Pancreas (tissue), 10 donors: ENCODE measurements around the gene PPIL1. TPM values are rescaled to one million over a fixed set of nuclear protein-coding genes. Genes with fewer than 3 reads are reported as not detected.

Experiments
- ATAC-seq, 4 donors: fragments of 200-7000 bp; cut with Tn5 transposase; one replicate each; pipeline versions ENCODE4 v1.8.0 to v1.9.1; 2020; ENCODE audit warnings: mild to moderate bottlenecking in 4 of 4, moderate library complexity in 4 of 4
- DNase-seq, 6 donors: peaks; one replicate each; pipeline ENCODE4 v3.0.0-alpha.2; 2020
- FAIRE-seq: peaks from 2 replicates; lab custom pipeline; 2012; peaks lifted over from hg19 to GRCh38; lab: Jason Lieb, UNC
- H3K27ac ChIP-seq, 4 donors: fragments of 200-600 bp; sonication (generic); 1 replicate in 3 of 4; 2 replicates in 1 of 4; pipeline versions ENCODE4 v1.5.0 to v1.8.0; 2020
- H3K27me3 ChIP-seq, 4 donors: fragments of 200-600 bp; one replicate each; pipeline ENCODE4 v1.8.0; 2021
- H3K36me3 ChIP-seq, 3 donors: fragments of 200-600 bp; sonication (generic) in 1 of 3; one replicate each; pipeline versions ENCODE4 v1.5.0 to v1.8.0; 2020 to 2021
- H3K4me1 ChIP-seq, 3 donors: fragments of 200-600 bp; one replicate each; pipeline ENCODE4 v1.8.0; 2021
- H3K4me3 ChIP-seq, 4 donors: fragments of 200-600 bp; sonication (generic) in 2 of 4; one replicate each; pipeline versions ENCODE4 v1.5.0 to v1.8.0; 2020 to 2021
- H3K9me3 ChIP-seq, 4 donors: fragments of 200-600 bp; one replicate each; pipeline ENCODE4 v1.8.0; 2021
- CTCF ChIP-seq, 4 donors: fragments of 200-600 bp; sonication (generic) in 3 of 4; IDR thresholded peaks; one replicate each; pipeline versions ENCODE4 v1.5.0 to v1.8.0; 2021; ENCODE audit warnings: antibody characterized with exemption in 4 of 4
- WGBS, 2 donors: extraction: QIAGEN DNeasy Blood & Tissue Kit; methylation state at CpG; one replicate each; pipeline ENCODE4 v1.1.7; 2013; 5-methylcytosine and 5-hydroxymethylcytosine counted together
- intact Hi-C, 3 donors: fragments of 100-400 bp; cut with DNase I; formaldehyde crosslinking; loops; one replicate each; pipeline versions ENCODE4 v1.11.1 to v1.14.2; 2022
- polyA plus RNA-seq, 2 donors: library from polyadenylated mRNA; stranded (reverse); fragments of 200-250 nt; gene quantifications; one replicate each; pipeline ENCODE4 v1.2.3, GENCODE V29; 2013
- total RNA-seq, 6 donors: library from RNA; stranded (reverse); fragmentation: NEBNext Ultra II Directional in 4 of 6; extraction: Animal tissue kit (Norgen Biotek cat#: 25700) in 4 of 6; gene quantifications; one replicate each; pipeline versions ENCODE4 v1.2.1 to v1.2.4, GENCODE V29; 2021 to 2023
- donor health status: healthy with polysubstance abuse.
- donor health status: DM: no; HTN: no; CAD: no; lungs with moderate emphysema.
- donor health status: DM: no; HTN: no; CAD: no.
- donor health status: control.
- donor health status: control.
- donor health status: Bipolar disorder and iron deficiency.
- donor health status: DM: yes; HTN: yes; CAD: no.
- donor health status: DM: no; HTN: no; CAD: no.
- donor health status: DM: no; HTN: no; CAD: no.
- donor health status: DM: yes; HTN: yes; CAD: no.

Gene PPIL1
- total and polyA plus RNA-seq, 8 donors: 5.1 to 13.1 (median 8.7) TPM

- H3K27me3 ChIP-seq: no peaks in the 10 kb centered on the region
- no peak overlapping the region for H3K4me3 ChIP-seq
- no peaks in the 10 kb centered on the region for H3K9me3 ChIP-seq
- H3K4me1 ChIP-seq: peaks cover 5 to 19% (median 5%) of the 10 kb centered on the region in 3 donors
- peaks cover 0 to 38% (median 0%) of the 10 kb centered on the region in 3 donors for H3K36me3 ChIP-seq
- TF ChIP-seq CTCF (IDR thresholded peaks at IDR 0.05): no peak
- H3K27ac ChIP-seq: peak overlapping the region in 1 of 4 donors; percentile 19
- FAIRE-seq: no peak
- 89 to 92% methylated on average over 10 of the region's 10 CpGs for WGBS, 2 donors
- DNase-seq: no peak
- intact Hi-C loops: no loop called here
- peak in 1 of 4 donors; percentile 14 for ATAC-seq
Measured at GRCh38 chr6:36917541-36918193, 43.1 kb upstream of the PPIL1 start.

- no peak overlapping the region for H3K4me3 ChIP-seq
- no peak for DNase-seq
- no peak overlapping the region for H3K27ac ChIP-seq
- peaks cover 0 to 38% (median 0%) of the 10 kb centered on the region in 3 donors for H3K36me3 ChIP-seq
- ATAC-seq: no peak
- intact Hi-C loops: no loop called here
- WGBS, 2 donors: 93 to 97% methylated on average over 2 of the region's 2 CpGs
- peaks cover 5 to 19% (median 5%) of the 10 kb centered on the region in 3 donors for H3K4me1 ChIP-seq
- FAIRE-seq: no peak
- H3K9me3 ChIP-seq: no peaks in the 10 kb centered on the region
- H3K27me3 ChIP-seq: no peaks in the 10 kb centered on the region
- TF ChIP-seq CTCF (IDR thresholded peaks at IDR 0.05): no peak
Measured at GRCh38 chr6:36916126-36916525, 41.5 kb upstream of the PPIL1 start.

GRCh38 chr6:36915599-36915998 is 41.0 kb upstream of the PPIL1 start:
- Histone ChIP-seq H3K36me3 (peaks cover 0 to 38% (median 0%) of the 10 kb centered on the region in 3 donors), H3K27me3 (no peaks in the 10 kb centered on the region), H3K4me3 (no peak overlapping the region), H3K9me3 (no peaks in the 10 kb centered on the region), H3K4me1 (peaks cover 5 to 19% (median 5%) of the 10 kb centered on the region in 3 donors), H3K27ac (no peak overlapping the region)
- TF ChIP-seq CTCF (IDR thresholded peaks at IDR 0.05): no peak
- ATAC-seq (no peak), FAIRE-seq (no peak), DNase-seq (no peak)
- WGBS, 2 donors: 95% methylated on average over 4 of the region's 4 CpGs
- intact Hi-C loops: no loop called here

GRCh38 chr6:36914227-36914794 is 39.7 kb upstream of the PPIL1 start:
- peak; percentile 93 to 96 (median 94) for ATAC-seq
- no peak for FAIRE-seq
- Histone ChIP-seq H3K27me3 (no peaks in the 10 kb centered on the region), H3K27ac (peak overlapping the region in 2 of 4 donors; percentile 69 to 73), H3K9me3 (no peaks in the 10 kb centered on the region), H3K4me3 (no peak overlapping the region), H3K4me1 (peaks cover 5 to 8% (median 6%) of the 10 kb centered on the region in 3 donors), H3K36me3 (peaks cover 0 to 30% (median 0%) of the 10 kb centered on the region in 3 donors)
- peak in 4 of 6 donors; percentile 72 to 83 (median 74) for DNase-seq
- WGBS, 2 donors: 71% methylated on average over 10 of the region's 10 CpGs
- peak in 1 of 4 donors; percentile 12 for TF ChIP-seq CTCF (IDR thresholded peaks at IDR 0.05)
- intact Hi-C loops: no loop called here

GRCh38 chr6:36913082-36913481 is 38.5 kb upstream of the PPIL1 start:
- FAIRE-seq (no peak), ATAC-seq (no peak), DNase-seq (no peak)
- H3K27me3 ChIP-seq: no peaks in the 10 kb centered on the region
- H3K4me3 ChIP-seq: no peak overlapping the region
- no peak for TF ChIP-seq CTCF (IDR thresholded peaks at IDR 0.05)
- 86% methylated on average over 4 of the region's 4 CpGs for WGBS, 2 donors
- H3K9me3 ChIP-seq: no peaks in the 10 kb centered on the region
- peaks cover 7 to 15% (median 14%) of the 10 kb centered on the region in 3 donors for H3K4me1 ChIP-seq
- peaks cover 0 to 29% (median 0%) of the 10 kb centered on the region in 3 donors for H3K36me3 ChIP-seq
- intact Hi-C loops: no loop called here
- H3K27ac ChIP-seq: peak overlapping the region in 1 of 4 donors; percentile 69
